ENCODE results near the gene FGGY. TPM values are rescaled to one million over a fixed set of nuclear protein-coding genes. Genes with fewer than 3 reads are reported as not detected.
"Not testable (repeated sequence)": the region's sequence is repeated elsewhere in the genome, so short reads cannot be mapped to it uniquely, and the experiment has no call there.

Gene FGGY, protein sequence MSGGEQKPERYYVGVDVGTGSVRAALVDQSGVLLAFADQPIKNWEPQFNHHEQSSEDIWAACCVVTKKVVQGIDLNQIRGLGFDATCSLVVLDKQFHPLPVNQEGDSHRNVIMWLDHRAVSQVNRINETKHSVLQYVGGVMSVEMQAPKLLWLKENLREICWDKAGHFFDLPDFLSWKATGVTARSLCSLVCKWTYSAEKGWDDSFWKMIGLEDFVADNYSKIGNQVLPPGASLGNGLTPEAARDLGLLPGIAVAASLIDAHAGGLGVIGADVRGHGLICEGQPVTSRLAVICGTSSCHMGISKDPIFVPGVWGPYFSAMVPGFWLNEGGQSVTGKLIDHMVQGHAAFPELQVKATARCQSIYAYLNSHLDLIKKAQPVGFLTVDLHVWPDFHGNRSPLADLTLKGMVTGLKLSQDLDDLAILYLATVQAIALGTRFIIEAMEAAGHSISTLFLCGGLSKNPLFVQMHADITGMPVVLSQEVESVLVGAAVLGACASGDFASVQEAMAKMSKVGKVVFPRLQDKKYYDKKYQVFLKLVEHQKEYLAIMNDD
- 10 to 100 TPM in 9 of 12 donors, 1 to 10 TPM in 2, not detected in 1; 8.5 to 16.8 (median 13.8) TPM for polyA plus RNA-seq (ENCODE audit: insufficient read length in 12 of 12)
- long read RNA-seq, donor 1, partial matches to known transcripts, result 0 of 1 reads
- long read RNA-seq, donor 1, other reads (novel, unspliced or antisense), result 0 of 1 reads
- long read RNA-seq, donor 2, partial matches to known transcripts, result 11 of 12 reads
- long read RNA-seq, donor 2, other reads (novel, unspliced or antisense), result 0 of 12 reads
- long read RNA-seq, donor 3, result 0 reads
- long read RNA-seq, donor 4, result 0 reads
- long read RNA-seq, donor 5, partial matches to known transcripts, result 7 of 7 reads
- long read RNA-seq, donor 5, other reads (novel, unspliced or antisense), result 0 of 7 reads
- long read RNA-seq, donor 6, result 0 reads
- long read RNA-seq, donor 7, partial matches to known transcripts, result 0 of 1 reads
- long read RNA-seq, donor 7, other reads (novel, unspliced or antisense), result 0 of 1 reads
- long read RNA-seq, donor 8, partial matches to known transcripts, result 5 of 6 reads
- long read RNA-seq, donor 8, other reads (novel, unspliced or antisense), result 0 of 6 reads
- long read RNA-seq, donor 9, partial matches to known transcripts, result 0 of 1 reads
- long read RNA-seq, donor 9, other reads (novel, unspliced or antisense), result 0 of 1 reads
- long read RNA-seq, donor 10, partial matches to known transcripts, result 0 of 1 reads
- long read RNA-seq, donor 10, other reads (novel, unspliced or antisense), result 0 of 1 reads
- long read RNA-seq, donor 11, partial matches to known transcripts, result 5 of 5 reads
- long read RNA-seq, donor 11, other reads (novel, unspliced or antisense), result 0 of 5 reads

DNA sequence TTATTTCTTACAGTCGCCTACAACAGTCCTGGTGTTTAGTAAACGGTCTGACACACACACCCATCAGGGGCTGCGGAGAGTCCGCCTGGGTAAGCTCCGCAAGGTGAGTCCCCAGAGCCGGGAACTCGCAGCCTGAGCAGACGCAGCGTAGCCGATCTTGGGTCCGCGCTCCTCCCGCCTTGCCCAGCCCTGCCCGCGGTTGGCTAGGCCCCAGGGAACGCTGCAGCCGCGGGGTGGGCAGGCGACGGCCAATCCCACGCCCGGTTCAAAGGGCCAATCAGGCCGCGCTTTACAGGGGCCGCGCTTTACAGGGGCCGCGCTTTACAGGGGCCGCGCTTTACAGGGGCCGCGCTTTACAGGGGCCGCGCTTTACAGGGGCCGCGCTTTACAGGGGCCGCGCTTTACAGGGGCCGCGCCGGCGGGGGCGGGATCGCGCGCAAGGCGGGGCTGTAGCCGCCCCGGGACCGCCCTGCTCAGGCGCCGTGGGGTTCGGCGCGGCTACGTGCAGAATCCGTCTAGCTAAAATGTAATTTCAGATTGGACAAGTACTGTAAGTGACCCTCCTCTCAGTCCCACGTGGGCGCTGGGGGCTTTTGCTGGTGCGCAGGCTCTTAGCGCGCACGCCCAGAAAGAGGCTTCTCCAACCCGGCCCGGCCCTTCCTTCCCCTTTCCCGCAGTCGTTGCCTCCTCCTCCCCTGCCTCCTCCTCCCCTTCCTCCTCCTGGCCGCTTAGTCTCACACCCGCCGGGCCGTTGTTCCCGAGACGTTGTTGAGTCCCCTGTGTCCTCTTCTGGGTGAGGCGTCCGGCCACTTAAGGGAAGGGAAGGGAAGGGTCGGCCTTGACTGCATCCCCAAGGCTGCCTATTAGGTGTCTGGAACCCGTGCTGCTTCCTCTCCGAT is at the start of gene FGGY:
Gene FGGY (plus strand): TSS at position 737 of the 899 bp plus-strand sequence. CDS start 24,456 bp downstream, outside the sequence.
- DNase-seq, result peak; percentile 97

DNA sequence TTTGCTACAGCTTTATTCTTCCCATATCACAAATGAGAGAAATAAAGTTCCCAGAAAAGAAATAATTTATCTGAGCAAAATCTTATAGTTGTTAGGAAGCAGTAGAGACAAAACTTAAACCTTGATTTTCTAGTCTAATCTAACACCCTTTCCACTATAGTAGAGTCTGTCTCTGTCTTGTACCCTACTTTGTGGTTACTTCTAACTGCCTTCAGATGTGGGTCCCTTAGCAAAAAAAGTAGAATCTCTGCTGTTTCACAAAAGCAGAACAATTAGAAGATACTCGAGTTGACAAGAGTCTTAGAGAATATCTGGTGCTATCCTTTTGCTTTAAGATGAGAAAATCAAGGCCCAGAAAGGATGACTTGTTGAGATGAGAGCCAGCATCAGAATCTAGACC is 48.1 kb upstream of the FGGY start:
- no peak for DNase-seq

DNA sequence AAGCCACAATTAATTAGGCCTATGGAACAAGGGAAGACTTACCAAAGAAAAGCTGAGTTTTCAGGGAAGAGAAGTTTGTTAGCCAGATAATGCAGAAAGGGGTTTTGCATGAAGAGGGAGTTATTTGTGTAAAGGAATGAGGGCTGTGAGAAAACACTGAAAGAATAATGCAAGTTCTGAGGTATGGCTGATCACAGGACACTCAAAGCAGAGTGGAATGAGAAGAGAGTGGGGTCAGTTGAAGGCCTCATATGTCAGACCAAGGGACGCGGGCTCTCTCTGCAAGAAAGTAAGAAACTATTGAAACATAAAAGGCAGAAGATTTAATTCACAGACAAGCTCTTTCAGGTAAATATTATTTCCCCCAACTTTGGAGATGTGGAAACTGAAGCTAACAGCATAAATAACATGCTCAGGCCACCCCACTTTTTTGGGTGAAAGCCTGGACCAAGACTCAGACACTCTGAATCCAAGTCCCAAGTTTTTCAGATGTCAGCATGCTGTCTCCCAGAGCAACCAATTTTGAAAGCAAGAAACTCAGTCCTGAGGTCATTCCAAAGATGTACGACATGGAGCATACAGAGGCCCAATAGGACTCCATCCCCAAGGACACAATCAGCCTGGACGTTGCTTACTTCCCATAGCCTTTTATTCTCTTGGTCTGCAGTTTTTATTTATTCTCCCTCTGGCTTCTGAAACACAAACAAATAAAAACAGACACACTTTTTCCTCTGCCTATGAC is 47.3 kb upstream of the FGGY start:
- no peak for DNase-seq

DNA sequence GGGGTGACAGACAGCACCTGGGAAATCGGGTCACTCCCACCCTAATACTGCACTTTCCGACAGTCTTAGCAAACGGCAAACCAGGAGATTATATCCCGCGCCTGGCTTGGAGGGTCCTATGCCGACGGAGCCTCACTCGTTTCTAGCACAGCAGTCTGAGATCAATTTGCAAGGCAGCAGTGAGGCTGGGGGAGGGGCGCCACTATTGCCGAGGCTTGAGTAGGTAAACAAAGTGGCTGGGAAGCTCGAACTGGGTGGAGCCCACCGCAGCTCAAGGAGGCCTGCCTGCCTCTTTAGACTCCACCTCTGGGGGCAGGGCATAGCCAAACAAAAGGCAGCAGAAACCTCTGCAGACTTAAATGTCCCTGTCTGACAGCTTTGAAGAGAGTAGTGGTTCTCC is 45.8 kb upstream of the FGGY start:
- DNase-seq, result not testable (repeated sequence)

DNA sequence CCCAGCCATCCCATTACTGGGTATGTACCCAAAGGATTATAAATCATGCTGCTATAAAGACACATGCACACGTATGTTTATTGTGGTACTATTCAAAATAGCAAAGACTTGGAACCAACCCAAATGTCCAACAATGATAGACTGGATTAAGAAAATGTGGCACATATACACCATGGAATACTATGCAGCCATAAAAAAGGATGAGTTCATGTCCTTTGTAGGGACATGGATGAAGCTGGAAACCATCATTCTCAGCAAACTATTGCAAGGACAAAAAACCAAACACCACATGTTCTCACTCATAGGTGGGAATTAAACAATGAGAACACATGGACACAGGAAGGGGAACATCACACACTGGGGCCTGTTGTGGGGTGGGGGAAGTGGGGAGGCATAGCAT is 40.5 kb upstream of the FGGY start:
- not testable (repeated sequence) for DNase-seq

DNA sequence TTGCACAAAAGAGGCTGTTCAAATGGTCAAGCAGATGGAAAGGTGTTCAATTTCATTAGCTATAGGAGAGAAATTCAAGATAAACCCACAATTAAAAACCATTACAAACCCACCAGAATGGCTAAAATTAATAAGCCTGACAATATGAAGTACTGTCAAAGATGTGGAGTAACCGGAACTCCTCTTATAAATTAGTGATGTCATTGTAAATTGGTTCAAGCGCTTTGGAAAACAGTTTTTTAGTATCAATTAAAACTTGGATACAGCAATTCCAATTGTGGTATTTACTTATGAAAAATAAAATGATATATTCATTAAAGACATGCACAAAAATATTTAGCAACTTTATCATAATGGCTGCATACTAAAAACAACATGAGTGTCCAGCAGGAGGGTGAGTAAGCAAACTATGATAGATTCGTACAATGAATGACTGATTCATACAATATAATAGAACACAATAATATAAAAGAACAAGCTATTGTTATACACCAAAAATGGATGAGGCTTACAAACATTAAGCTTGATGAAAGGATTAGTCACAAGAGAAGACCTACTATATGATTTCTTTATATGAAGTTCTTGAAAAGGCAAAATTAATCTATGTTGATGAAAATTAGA is 38.4 kb upstream of the FGGY start:
- DNase-seq, result no peak

DNA sequence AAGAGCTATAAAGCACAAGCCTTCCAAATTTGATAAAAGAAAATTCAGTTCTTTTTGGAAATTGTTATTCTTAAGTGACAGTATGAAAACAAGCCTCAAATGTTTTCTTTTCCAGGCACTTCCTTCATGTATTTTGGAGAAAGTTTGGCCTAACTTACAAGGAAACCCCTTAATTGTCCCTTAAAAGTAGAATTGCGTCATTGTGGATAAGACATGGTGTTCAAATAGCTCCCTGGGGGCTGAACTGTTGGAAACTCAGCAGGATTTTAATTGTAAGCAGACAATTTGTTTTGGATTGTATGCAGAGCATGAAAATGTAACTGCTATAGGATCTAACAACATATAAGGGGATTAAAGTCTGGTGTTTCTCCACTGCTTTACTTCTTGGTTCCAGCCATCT is 35.4 kb upstream of the FGGY start:
- DNase-seq, result peak; percentile 79

DNA sequence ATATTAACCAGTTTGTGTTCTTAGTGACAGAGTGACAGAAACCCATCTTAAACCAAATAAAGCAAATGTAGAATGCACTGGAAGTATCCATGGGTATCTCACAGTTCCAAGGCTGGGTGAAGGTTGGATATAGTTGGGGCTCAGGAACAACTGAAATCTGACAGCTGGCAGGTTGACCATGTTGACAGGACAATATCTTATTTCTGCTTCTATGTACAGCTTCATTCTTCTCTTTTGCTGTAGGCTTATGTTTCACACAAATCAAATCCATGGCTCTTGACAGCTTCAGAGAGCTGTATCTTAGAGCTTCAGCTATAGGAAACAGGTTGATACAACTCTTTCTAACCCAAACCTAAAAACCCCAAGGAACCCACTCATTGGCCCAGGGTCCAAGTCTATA is 34.3 kb upstream of the FGGY start:
- no peak for DNase-seq

DNA sequence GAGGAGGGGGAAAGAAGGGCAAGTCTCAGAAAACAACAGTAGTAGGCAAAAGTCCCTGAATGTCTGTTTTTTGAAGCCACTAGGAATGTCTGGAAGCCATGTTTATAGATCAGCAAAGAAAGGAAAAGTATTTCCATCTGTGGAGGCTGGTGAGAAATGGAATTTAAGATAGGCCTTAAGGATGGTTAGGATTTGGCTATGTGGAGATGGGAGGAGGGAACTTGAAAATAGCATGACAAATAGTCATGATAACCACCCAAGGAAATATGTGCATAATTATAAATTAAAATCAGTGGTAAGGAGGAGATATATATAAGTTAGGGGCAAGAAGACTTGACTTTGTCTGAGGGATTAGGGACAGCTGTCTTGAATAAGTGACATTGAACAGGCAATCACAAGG is 33.8 kb upstream of the FGGY start:
- no peak for DNase-seq

DNA sequence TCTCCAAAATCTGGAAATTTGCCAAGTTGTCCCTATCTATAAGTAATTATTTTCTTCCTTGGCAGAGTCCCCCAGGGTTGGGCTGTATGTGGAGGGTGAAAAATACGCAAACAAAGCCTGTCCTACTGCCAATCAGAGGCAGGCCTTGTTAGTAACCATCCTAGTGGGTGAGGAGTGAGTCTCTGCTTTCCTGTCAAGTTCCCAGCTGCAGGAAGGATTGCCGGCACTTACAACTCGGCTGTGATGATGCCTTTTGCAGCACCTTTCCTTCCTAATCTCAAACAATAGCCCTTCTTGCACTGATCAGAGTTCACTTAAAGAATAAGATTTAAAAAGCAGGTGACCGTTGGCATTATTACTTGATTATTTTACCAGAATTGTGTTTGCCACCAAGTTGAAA is 31.3 kb upstream of the FGGY start:
- DNase-seq, result no peak

DNA sequence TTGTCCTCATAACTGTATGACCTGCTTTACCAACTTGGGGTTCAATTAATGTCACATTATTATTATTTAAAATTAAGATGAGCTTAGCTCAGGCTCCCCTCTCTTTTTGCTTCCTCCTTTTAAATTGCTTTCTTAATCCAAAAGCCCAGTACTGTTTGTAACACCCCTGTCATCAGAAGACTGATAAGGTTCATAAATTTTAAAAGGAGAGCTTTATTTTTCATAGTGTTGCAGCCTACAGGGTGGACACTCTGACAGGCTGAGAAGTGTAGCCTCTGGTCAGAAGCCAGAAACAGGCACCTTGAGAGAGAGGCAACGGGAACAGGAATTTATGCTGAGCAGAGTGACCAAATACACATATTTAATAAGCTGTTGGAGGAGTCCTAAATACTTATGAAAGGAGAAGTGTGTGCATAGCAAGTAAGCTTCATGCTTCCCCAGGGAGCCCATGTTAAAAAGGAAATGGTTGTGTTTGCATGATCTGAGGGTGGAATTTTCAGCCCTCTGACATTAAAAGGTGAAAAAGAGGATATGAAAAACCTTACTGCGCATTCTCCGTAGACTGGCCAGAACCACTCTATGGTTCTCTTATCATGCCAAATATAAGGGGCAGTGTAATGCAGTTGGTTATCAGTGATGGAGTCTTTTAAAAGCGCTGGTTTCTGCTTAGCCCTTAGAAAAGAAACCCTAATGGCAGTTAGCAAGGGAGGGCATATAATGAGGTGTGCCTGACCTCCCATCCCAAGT is 30.5 kb upstream of the FGGY start:
- no peak for DNase-seq

DNA sequence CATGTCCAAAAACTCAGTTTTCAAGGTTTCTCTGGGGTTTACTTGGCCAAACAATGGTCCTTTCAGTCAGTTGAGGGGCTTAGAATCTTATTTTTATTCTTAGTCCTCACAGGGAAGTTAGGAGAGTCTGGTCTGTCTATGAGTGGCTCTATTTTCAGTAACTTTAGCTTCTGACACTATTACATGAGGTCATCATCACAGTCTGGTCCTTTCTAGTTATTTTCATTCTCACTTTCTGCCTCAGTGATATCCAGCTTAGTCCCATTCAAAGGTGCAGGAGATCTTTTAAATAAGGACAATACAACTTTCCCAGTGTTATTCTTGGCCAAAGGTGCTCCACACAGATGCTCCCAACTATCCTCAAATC is 30.0 kb upstream of the FGGY start:
- DNase-seq, result no peak

DNA sequence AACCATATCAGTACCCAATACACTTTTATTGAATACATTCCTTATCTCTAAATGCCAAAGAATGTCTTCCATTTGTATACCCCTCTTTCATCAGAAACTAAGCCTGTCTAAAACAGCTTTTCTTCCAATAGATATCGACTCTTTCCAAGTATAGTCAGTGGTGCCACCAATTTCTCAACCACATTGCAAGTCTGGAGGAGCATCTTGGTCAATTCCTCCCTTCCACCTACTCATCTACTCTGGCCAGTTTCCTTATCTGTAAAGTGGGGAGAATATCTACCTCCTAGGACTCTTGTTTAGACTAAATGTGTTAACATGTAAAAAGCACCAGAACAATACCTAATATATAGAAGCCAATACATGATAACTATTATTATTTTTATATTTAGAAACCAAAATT is 28.5 kb upstream of the FGGY start:
- DNase-seq, result no peak

DNA sequence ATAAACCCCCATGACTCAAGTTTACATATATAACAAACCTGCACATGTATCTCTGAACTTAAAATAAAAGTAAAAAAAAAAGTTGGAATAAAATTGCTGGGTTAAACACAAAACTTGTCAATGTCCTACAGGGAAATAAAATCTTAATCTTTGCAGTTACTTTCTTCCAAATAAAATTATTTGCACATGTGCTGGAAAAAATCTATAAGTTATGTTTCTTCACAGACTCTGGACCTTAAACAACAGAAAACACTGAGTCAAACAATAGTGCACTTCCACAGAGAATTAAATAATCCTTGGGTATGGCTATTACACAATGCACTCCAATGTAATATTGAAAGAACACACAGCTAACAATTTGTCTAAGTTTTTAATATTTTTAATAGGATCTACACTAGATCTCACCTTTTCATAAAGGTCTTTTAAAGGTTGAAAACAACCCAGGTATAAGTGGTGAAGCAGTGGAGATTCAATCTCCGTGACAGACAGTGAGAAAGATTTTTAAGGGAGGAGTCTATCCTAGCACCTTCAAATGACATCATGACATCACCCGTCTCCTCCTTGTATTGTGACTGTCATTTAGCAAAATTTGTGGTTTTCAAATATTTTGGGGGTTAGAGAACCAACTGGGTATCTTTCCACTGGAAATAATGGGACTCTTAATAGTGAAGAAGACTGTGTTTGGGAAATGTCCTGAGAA is 25.2 kb upstream of the FGGY start:
- DNase-seq, result no peak

DNA sequence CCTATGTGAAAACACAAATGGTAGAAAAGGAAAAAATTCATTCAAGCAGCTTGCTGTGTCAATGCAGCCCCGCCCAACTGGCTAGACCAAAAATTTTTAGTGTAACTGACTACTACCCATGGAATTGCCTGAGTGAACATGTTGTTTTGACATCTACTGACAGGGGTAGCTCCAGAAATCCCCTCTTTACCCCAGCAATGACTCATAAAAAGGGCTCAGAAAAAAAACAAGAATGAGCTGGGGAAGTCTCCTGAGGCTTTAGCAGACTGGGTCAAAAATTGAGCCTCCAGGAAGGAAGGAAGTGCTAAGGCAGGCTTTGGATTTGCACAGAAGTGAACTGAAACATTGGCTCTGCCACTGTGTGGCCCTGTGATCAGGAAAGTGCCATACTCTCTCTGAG is 24.4 kb upstream of the FGGY start:
- DNase-seq, result no peak

DNA sequence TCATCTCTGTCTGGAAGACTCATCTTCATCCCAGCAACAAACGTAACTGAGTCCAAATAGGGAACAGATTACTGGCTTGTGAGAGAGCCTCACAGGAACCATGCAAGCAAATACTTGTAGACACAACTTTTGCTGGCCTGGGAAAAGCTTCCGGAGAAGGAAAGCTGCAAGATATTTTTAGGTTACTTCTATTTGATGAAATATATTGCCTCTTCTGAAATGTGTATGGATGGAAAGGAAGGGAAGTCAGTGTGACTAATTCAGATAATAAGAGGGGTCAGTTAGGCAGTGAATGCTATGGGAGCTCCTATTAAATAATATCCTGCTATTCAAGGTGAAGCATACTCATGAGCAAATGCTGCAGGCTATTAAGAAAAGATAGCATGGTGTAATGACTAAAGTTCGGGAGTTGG is 20.4 kb upstream of the FGGY start:
- peak; percentile 28 for DNase-seq

DNA sequence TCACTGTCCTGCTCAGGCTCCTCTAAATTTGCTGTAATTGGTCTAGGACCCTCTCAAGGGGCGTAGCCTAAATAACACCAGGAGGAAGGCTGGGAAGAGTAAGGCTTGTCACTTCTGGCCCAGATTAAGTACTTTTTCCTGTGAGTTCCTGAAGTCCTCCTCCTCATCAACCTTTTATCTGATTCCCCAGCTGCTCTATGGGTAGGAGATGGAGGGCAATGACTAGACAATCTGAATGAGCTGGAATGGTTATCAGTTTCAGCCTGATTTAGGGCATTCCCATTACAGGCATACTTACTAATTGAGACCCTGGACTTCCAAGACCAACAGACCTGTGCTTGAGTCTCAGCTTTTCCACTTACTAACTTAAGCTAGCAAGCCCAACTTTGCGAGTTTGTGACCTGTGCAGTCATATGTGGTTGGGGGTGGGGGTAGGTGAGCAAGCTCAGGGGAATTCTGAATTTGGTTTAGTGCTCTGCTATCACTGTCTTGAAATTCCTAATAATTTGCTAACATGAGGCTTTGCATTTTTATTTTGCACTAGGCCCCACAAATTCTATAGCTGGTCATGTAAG is 18.0 kb upstream of the FGGY start:
- DNase-seq, result no peak

DNA sequence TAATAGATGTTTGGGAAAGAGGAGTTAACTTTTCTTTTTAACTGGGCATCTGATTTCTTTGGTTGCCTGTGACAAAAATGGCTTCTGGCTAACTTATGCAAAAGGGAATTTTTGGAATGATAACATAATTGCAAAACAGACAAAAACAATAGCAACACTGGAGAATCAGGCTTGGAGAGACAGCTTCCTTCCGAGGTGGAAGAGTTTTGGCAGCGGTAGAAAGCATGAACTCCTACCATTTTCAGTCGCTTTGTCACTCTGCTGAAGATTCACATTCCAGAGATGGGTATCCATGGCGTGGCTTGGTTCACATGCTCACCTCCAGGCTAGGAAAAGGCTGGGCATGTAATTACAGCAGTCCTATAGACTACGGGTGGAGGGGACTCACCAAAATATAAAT is 17.2 kb upstream of the FGGY start:
- no peak for DNase-seq
